Mesendoderm (in vitro differentiated cells): ENCODE measurements around the gene PLSCR2.
"Not testable (repeated sequence)": the region's sequence is repeated elsewhere in the genome, so short reads cannot be mapped to it uniquely, and the experiment has no call there.

ENCODE experiments used
- DNase-seq: peaks from one replicate; pipeline ENCODE4 v3.0.0; 2013
- H2AK5ac ChIP-seq: 2 replicates; pipeline ENCODE4 v1.6.1; 2013; ENCODE audit warnings: low read length, inconsistent platforms
- H2BK120ac ChIP-seq: 2 replicates; pipeline ENCODE4 v1.6.1; 2013; ENCODE audit warnings: low read depth, mild to moderate bottlenecking, low read length, moderate library complexity, mixed read lengths
- H2BK15ac ChIP-seq: replicated peaks from 2 replicates; pipeline ENCODE4 v1.6.1; 2013; ENCODE audit warnings: low read depth, mild to moderate bottlenecking, moderate library complexity
- H2BK5ac ChIP-seq: 2 replicates; pipeline ENCODE4 v1.6.1; 2013; ENCODE audit warnings: low read length, inconsistent platforms
- H3K18ac ChIP-seq: 2 replicates; pipeline ENCODE4 v1.6.1; 2013; ENCODE audit warnings: mild to moderate bottlenecking, low read length, mixed read lengths
- H3K23ac ChIP-seq: one replicate; pipeline ENCODE4 v1.6.1; 2013; ENCODE audit warnings: low read length
- H3K27ac ChIP-seq: 2 replicates; pipeline ENCODE4 v1.5.1; 2013; ENCODE audit warnings: low read depth, mild to moderate bottlenecking, inconsistent platforms, low read length, moderate library complexity
- H3K27me3 ChIP-seq: 2 replicates; pipeline ENCODE4 v1.6.1; 2013; ENCODE audit warnings: low read length, control low read depth, mild to moderate bottlenecking, inconsistent platforms; ENCODE audit not compliant: insufficient read depth, poor library complexity
- H3K36me3 ChIP-seq: 2 replicates; pipeline ENCODE4 v1.6.1; 2013; ENCODE audit warnings: low read length, inconsistent platforms; ENCODE audit not compliant: control insufficient read depth, insufficient read depth
- H3K4ac ChIP-seq: one replicate; pipeline ENCODE4 v1.6.1; 2013; ENCODE audit warnings: low read depth, mild to moderate bottlenecking, low read length, moderate library complexity
- H3K4me1 ChIP-seq: 2 replicates; pipeline ENCODE4 v1.6.1; 2013; ENCODE audit warnings: low read depth, low read length, inconsistent platforms; ENCODE audit not compliant: control insufficient read depth
- H3K4me2 ChIP-seq: 2 replicates; pipeline ENCODE4 v1.6.1; 2013; ENCODE audit warnings: low read length
- H3K4me3 ChIP-seq: 2 replicates; pipeline ENCODE4 v1.5.1; 2013; ENCODE audit warnings: mild to moderate bottlenecking, low read length
- H3K56ac ChIP-seq: one replicate; pipeline ENCODE4 v1.6.1; 2013; ENCODE audit warnings: low read length
- H3K79me1 ChIP-seq: 2 replicates; pipeline ENCODE4 v1.6.1; 2013; ENCODE audit warnings: low read length, inconsistent platforms
- H3K79me2 ChIP-seq: 2 replicates; pipeline ENCODE4 v1.6.1; 2013; ENCODE audit warnings: mild to moderate bottlenecking, low read length; ENCODE audit not compliant: control insufficient read depth, insufficient read depth
- H3K9ac ChIP-seq: 2 replicates; pipeline ENCODE4 v1.6.1; 2013; ENCODE audit warnings: low read length, inconsistent platforms
- H4K5ac ChIP-seq: one replicate; pipeline ENCODE4 v1.6.1; 2013; ENCODE audit warnings: low read length
- H4K8ac ChIP-seq: one replicate; pipeline ENCODE4 v1.6.1; 2013; ENCODE audit warnings: low read depth, mild to moderate bottlenecking, control low read depth, low read length, moderate library complexity
- WGBS: extraction: QIAGEN DNeasy Blood & Tissue Kit; methylation state at CpG from one replicate; pipeline ENCODE4 v1.1.7; 2013; ENCODE audit warnings: low lambda C conversion rate, missing lambda C conversion rate; ENCODE audit not compliant: insufficient coverage; ENCODE audit errors: extremely low coverage; 5-methylcytosine and 5-hydroxymethylcytosine counted together

Gene PLSCR2

DNA sequence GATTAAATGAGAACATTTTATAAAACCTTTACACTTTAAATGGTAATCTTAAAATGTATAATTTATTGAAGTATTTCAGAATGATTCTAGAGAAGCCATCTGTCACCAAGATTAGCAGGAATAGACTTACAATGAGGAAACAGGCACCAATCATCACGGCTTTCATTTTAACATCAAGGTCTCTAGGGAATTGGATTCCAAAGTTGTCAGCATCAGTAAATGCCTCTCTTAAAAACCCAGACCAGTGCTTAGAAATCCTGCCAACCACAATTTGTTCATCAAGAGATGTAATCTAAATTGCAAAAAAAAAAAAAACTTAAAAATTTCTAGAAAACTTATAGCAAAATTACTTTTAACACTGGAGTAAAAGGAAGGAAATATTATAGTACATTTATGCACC lies 20.3 kb downstream of the PLSCR2 start:
- no peak overlapping the region for H4K8ac ChIP-seq
- no peak overlapping the region for H2BK5ac ChIP-seq
- no peak overlapping the region for H4K5ac ChIP-seq
- H3K79me1 ChIP-seq = no peaks in the 10 kb centered on the region
- no peak overlapping the region for H3K27ac ChIP-seq
- H2AK5ac ChIP-seq = no peak overlapping the region
- no peak overlapping the region for H2BK15ac ChIP-seq
- no CpG with 5 or more reads among the region's 1 CpG for WGBS
- no peak overlapping the region for H3K4me3 ChIP-seq
- H3K56ac ChIP-seq = no peak overlapping the region
- no peaks in the 10 kb centered on the region for H3K36me3 ChIP-seq
- H2BK120ac ChIP-seq = no peak overlapping the region
- no peak for DNase-seq
- no peaks in the 10 kb centered on the region for H3K4me1 ChIP-seq
- no peak overlapping the region for H3K23ac ChIP-seq
- no peaks in the 10 kb centered on the region for H3K79me2 ChIP-seq
- no peaks in the 10 kb centered on the region for H3K27me3 ChIP-seq
- no peak overlapping the region for H3K4me2 ChIP-seq
- no peak overlapping the region for H3K18ac ChIP-seq
- H3K4ac ChIP-seq = no peak overlapping the region
- H3K9ac ChIP-seq = no peak overlapping the region

DNA sequence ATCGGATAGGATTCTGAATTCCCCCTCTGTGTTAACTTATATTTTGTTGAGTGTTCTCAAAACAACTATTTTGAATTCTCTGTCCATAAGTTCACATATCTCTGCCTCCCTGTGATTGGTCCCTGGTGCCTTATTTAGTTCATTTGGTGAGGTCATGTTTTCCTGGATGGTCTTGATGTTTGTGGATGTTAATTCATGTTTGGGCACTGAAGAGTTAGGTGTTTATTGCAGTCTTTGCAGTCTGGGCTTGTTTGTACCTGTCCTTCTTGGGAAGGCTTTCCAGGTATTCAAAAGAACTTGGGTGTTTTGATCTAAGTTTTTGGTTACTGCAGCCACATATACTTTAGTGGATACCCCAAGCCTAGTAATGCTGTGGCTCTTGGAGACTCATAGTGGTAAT lies 23.3 kb downstream of the PLSCR2 start:
- Histone ChIP-seq H3K79me1 (no peaks in the 10 kb centered on the region), H3K36me3 (no peaks in the 10 kb centered on the region), H2AK5ac (no peak overlapping the region), H3K23ac (no peak overlapping the region), H3K18ac (no peak overlapping the region), H2BK15ac (no peak overlapping the region), H3K4me2 (no peak overlapping the region), H3K27ac (no peak overlapping the region), H3K4me1 (no peaks in the 10 kb centered on the region), H2BK120ac (no peak overlapping the region), H3K79me2 (no peaks in the 10 kb centered on the region), H3K27me3 (no peaks in the 10 kb centered on the region), H4K8ac (no peak overlapping the region), H3K9ac (no peak overlapping the region), H3K4me3 (no peak overlapping the region), H3K56ac (no peak overlapping the region), H3K4ac (no peak overlapping the region), H2BK5ac (no peak overlapping the region), H4K5ac (no peak overlapping the region)
- no peak for DNase-seq
- no CpG with 5 or more reads among the region's 1 CpG for WGBS

GRCh38 chr3:146440310-146440709 lies 29.1 kb downstream of the PLSCR2 start:
- H3K4me3 ChIP-seq, H3K23ac ChIP-seq, H4K8ac ChIP-seq, H3K9ac ChIP-seq, H3K36me3 ChIP-seq, H2BK120ac ChIP-seq, H2BK15ac ChIP-seq, H3K79me1 ChIP-seq, H3K4me1 ChIP-seq, H3K18ac ChIP-seq, DNase-seq, H3K4ac ChIP-seq, H3K79me2 ChIP-seq, H3K27ac ChIP-seq, H2BK5ac ChIP-seq, H3K56ac ChIP-seq, H4K5ac ChIP-seq, H3K4me2 ChIP-seq, H3K27me3 ChIP-seq, H2AK5ac ChIP-seq: not testable (repeated sequence)
- no CpG with 5 or more reads among the region's 5 CpGs for WGBS

DNA sequence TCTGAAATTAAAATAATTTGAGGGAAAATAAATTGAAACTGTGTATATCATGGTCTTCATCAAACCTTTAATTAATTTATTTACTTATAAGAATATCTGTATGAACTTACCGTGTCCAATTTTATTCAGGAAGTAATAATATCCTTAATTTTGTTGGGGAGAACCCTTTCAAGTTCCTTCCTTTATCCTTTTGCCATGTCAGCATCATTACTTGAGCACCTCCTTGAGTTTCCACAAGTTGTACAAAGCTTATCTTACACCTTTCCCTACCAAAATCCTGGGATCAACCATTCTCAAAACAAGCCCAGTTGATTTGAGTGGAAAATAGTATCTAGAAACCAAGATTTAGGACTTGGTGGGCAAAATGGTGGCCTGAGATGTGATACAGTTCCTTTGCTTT lies 37.3 kb downstream of the PLSCR2 start:
- Histone ChIP-seq H3K27me3 (no peaks in the 10 kb centered on the region), H3K9ac (no peak overlapping the region), H3K79me1 (no peaks in the 10 kb centered on the region), H3K4me3 (no peak overlapping the region), H3K18ac (no peak overlapping the region), H3K27ac (no peak overlapping the region), H3K56ac (no peak overlapping the region), H2AK5ac (no peak overlapping the region), H3K23ac (no peak overlapping the region), H3K4ac (no peak overlapping the region), H4K8ac (no peak overlapping the region), H2BK5ac (no peak overlapping the region), H3K36me3 (no peaks in the 10 kb centered on the region), H3K4me2 (no peak overlapping the region), H4K5ac (no peak overlapping the region), H3K4me1 (no peaks in the 10 kb centered on the region), H3K79me2 (no peaks in the 10 kb centered on the region), H2BK15ac (no peak overlapping the region), H2BK120ac (no peak overlapping the region)
- WGBS = no CpG with 5 or more reads among the region's 1 CpG
- DNase-seq = no peak

DNA sequence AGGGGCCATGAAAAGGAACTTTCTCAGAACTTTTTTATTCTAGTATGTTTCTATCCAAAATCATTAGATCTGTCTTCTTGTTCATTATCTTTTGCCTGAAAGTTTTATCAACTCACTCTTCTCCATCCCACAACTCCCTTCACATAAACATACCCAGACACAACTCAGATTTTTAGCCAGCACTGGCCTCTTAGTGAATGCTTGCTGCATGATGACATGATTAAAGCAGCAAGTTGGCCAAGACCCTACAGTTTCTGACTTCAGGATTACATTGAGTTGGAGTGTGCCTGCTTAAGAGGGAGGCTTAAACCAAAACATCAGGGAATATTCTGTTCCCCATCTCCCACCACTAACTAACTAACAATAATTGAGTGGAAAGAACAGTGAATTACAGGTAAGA lies 38.1 kb downstream of the PLSCR2 start:
- Histone ChIP-seq H3K79me2 (no peaks in the 10 kb centered on the region), H2AK5ac (no peak overlapping the region), H3K36me3 (no peaks in the 10 kb centered on the region), H4K8ac (no peak overlapping the region), H3K23ac (no peak overlapping the region), H3K4me1 (no peaks in the 10 kb centered on the region), H3K9ac (no peak overlapping the region), H3K27ac (no peak overlapping the region), H3K56ac (no peak overlapping the region), H2BK5ac (no peak overlapping the region), H3K27me3 (no peaks in the 10 kb centered on the region), H3K4me2 (no peak overlapping the region), H3K79me1 (no peaks in the 10 kb centered on the region), H3K4ac (no peak overlapping the region), H2BK120ac (no peak overlapping the region), H3K4me3 (no peak overlapping the region), H3K18ac (no peak overlapping the region), H2BK15ac (no peak overlapping the region), H4K5ac (no peak overlapping the region)
- DNase-seq = no peak

GRCh38 chr3:146425341-146425740 lies 44.0 kb downstream of the PLSCR2 start:
- Histone ChIP-seq H2BK120ac (no peak overlapping the region), H3K4ac (no peak overlapping the region), H3K79me2 (no peaks in the 10 kb centered on the region), H3K18ac (no peak overlapping the region), H3K27ac (no peak overlapping the region), H3K27me3 (no peaks in the 10 kb centered on the region), H3K56ac (no peak overlapping the region), H3K79me1 (no peaks in the 10 kb centered on the region), H3K9ac (no peak overlapping the region), H2AK5ac (no peak overlapping the region), H4K8ac (no peak overlapping the region), H2BK15ac (no peak overlapping the region), H3K4me2 (no peak overlapping the region), H4K5ac (no peak overlapping the region), H3K36me3 (no peaks in the 10 kb centered on the region), H3K4me3 (no peak overlapping the region), H2BK5ac (no peak overlapping the region), H3K4me1 (no peaks in the 10 kb centered on the region), H3K23ac (no peak overlapping the region)
- DNase-seq = no peak
- no CpG with 5 or more reads among the region's 1 CpG for WGBS
